Prostate gland (tissue), 2 donors: Measurements from ENCODE around the gene PRSS56. TPM values are rescaled to one million over a fixed set of nuclear protein-coding genes. Genes with fewer than 3 reads are reported as not detected.

Experiments
- DNase-seq: peaks from one replicate; pipeline ENCODE4 v3.0.0-alpha.2; 2019; ENCODE audit warnings: low spot score
- H3K27ac ChIP-seq, 2 donors: fragments of 200-600 bp; sonication (generic); 2 replicates each; pipeline ENCODE4 v1.5.1; 2017 to 2019
- H3K27me3 ChIP-seq: fragments of 200-600 bp; sonication (generic); replicated peaks from 2 replicates; pipeline ENCODE4 v1.5.1; 2019; ENCODE audit not compliant: insufficient read depth
- H3K36me3 ChIP-seq, 2 donors: fragments of 200-600 bp; sonication (generic); 1 replicate in 1 of 2; 2 replicates in 1 of 2; pipeline versions ENCODE4 v1.5.1 to v1.8.1; 2017 to 2019
- H3K4me1 ChIP-seq: fragments of 200-600 bp; sonication (generic); replicated peaks from 2 replicates; pipeline ENCODE4 v1.5.1; 2019
- H3K4me3 ChIP-seq, 2 donors: fragments of 200-600 bp; sonication (generic); 2 replicates each; pipeline ENCODE4 v1.5.1; 2017 to 2019
- H3K9me3 ChIP-seq: fragments of 200-600 bp; sonication (generic); 2 replicates; pipeline ENCODE4 v1.5.1; 2017
- POLR2A ChIP-seq: fragments of 450-650 bp; IDR thresholded peaks from one replicate; pipeline ENCODE4 v1.6.1; 2016; ENCODE audit warnings: antibody characterized with exemption, mild to moderate bottlenecking
- POLR2AphosphoS5 ChIP-seq: sonication (generic); formaldehyde crosslinking; IDR thresholded peaks from one replicate; pipeline ENCODE4 v1.6.1; 2017; ENCODE audit warnings: antibody characterized with exemption
- WGBS: methylation state at CpG from one replicate; pipeline ENCODE4 v1.1.5; 2018; 5-methylcytosine and 5-hydroxymethylcytosine counted together
- intact Hi-C: fragments of 100-400 bp; cut with DNase I; formaldehyde crosslinking; loops from one replicate; pipeline ENCODE4 v1.14.2; 2022
- total RNA-seq, 2 donors: library from RNA; depleted of rRNA; stranded (reverse); fragments of >200 nt; gene quantifications; one replicate each; pipeline ENCODE4 v1.1.0, GENCODE V29; 2016
- TF ChIP-seq, protein P1 (sequence below), 4 experiments: fragments of 200-600 bp in 2 of 4; fragments of 450-650 bp in 2 of 4; sonication (generic) in 2 of 4; IDR thresholded peaks; 1 replicate in 3 of 4; 2 replicates in 1 of 4; pipeline ENCODE4 v1.5.1; 2016 to 2019; ENCODE audit warnings: antibody characterized with exemption in 4 of 4, mild to moderate bottlenecking in 2 of 4, moderate library complexity in 2 of 4

The PRSS56 gene
- total RNA-seq, 2 donors from 2014 or later: not detected

DNA sequence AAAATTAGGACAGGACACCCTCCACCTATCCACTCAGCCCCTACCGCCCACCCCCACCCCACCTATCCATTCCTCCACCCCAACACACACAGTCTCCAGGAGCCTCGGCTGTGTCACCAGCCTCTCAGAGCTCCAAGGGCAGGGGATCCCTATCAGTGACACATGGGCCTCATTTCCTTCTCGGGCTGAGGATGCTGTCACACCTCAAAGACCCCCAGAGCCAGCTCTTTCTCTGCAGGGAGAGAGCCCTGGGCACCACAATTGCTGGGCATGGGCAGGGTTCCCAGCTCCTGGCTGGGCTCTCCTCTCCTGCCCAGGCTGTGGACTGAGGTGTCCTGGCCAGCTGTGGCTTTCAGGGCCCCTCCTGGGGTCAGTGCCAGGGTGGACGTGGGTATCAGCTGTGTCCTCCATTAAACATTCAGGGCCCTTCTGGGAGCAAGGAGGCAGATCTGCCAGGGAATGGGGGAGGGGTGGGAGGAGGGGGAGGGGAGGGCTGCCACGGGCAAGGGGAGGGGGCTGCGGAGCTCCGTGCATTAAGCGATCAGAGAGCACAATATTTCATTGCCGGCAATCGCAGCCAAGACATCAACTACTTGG is 18.3 kb upstream of the PRSS56 start:
- DNase-seq: no peak
- WGBS: 67% methylated on average over 10 of the region's 10 CpGs
- Histone ChIP-seq H3K36me3 (no peaks in the 10 kb centered on the region), H3K9me3 (no peaks in the 10 kb centered on the region), H3K27ac (no peak overlapping the region), H3K4me3 (no peak overlapping the region), H3K4me1 (no peaks in the 10 kb centered on the region), H3K27me3 (no peaks in the 10 kb centered on the region)
- TF ChIP-seq POLR2AphosphoS5: no peak
- TF ChIP-seq POLR2A: no peak
- TF ChIP-seq, protein P1, sequence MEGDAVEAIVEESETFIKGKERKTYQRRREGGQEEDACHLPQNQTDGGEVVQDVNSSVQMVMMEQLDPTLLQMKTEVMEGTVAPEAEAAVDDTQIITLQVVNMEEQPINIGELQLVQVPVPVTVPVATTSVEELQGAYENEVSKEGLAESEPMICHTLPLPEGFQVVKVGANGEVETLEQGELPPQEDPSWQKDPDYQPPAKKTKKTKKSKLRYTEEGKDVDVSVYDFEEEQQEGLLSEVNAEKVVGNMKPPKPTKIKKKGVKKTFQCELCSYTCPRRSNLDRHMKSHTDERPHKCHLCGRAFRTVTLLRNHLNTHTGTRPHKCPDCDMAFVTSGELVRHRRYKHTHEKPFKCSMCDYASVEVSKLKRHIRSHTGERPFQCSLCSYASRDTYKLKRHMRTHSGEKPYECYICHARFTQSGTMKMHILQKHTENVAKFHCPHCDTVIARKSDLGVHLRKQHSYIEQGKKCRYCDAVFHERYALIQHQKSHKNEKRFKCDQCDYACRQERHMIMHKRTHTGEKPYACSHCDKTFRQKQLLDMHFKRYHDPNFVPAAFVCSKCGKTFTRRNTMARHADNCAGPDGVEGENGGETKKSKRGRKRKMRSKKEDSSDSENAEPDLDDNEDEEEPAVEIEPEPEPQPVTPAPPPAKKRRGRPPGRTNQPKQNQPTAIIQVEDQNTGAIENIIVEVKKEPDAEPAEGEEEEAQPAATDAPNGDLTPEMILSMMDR (IDR thresholded peaks at IDR 0.05): no peak
- intact Hi-C loops: no loop called here

DNA sequence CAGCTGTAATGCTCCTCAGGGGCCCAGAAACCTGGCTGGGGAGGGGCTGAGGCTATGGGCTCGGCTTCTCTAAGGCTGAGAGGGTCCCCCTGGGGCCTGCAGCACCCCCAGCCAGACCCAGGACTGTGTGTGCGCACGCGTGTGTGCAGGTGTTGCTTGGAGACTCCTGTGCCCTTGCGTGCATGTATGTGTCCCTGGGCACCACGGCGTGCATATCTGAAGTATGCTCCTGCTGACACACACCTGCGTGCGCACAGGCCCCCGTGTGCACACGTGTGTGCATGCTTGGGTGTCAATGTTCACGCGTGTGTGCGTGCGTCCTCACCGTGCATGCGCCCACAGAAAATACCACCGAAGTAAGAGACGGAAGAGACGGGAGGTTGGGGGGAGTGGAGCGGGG is 17.7 kb upstream of the PRSS56 start:
- H3K9me3 ChIP-seq: no peaks in the 10 kb centered on the region
- peak overlapping the region in 1 of 2 donors; percentile 43 for H3K4me3 ChIP-seq
- no peaks in the 10 kb centered on the region for H3K27me3 ChIP-seq
- intact Hi-C loops: no loop called here
- no peak overlapping the region for H3K27ac ChIP-seq
- no peaks in the 10 kb centered on the region for H3K36me3 ChIP-seq
- TF ChIP-seq POLR2A (no peak), POLR2AphosphoS5 (no peak)
- TF ChIP-seq, protein P1 (IDR thresholded peaks at IDR 0.05): no peak
- 38% methylated on average over 18 of the region's 21 CpGs for WGBS
- H3K4me1 ChIP-seq: no peaks in the 10 kb centered on the region
- DNase-seq: no peak

DNA sequence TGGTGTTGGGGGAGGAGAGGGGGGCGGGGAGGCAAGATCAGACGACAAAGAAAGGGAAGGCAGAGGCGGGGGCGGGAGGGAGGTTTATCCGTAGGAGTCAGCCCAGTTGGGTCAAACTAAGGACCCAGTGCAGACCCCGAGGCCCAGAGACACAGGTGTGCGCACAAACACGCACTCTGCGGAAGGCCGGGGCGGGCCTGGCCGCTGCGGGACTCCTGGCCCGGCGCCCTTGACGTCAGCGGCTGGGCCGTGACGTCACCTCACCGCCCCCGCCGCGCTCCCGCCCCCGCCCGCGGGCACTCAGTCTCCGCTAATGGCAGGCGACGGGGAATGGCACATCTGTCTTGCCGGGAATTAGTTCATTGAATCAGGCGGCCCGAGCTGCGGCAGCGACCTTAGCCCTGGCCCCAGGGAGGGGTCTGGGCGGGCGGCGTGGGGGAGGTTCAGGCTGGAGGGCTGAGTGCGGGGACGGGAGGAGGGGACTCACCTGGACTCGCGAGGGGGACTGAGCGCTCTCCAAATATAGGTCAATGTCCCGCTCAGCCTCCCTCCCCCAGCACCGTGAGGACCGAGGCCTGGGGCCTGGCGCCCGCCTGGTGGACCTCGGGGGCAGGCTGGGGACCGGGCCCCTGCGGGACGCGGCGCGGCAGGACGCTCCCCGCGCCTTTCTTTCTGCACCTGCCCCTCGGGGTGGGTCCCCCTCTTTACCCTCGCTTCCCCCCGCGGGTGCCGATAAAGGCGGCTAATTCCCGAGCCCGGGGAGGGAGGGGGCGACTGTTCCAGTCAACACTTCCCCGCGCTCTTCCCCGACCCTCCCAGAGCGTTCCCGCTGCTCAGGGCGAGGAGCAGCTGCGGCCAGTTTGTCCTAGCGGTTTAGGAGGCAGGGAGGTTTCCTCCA is 17.0 kb upstream of the PRSS56 start:
- Histone ChIP-seq H3K27me3 (no peaks in the 10 kb centered on the region), H3K4me3 (peak overlapping the region; percentile 24 to 43), H3K9me3 (no peaks in the 10 kb centered on the region), H3K27ac (no peak overlapping the region), H3K36me3 (no peaks in the 10 kb centered on the region), H3K4me1 (no peaks in the 10 kb centered on the region)
- TF ChIP-seq, protein P1 (IDR thresholded peaks at IDR 0.05): no peak
- TF ChIP-seq POLR2A (no peak), POLR2AphosphoS5 (no peak)
- 1% methylated on average over 67 of the region's 75 CpGs for WGBS
- no peak for DNase-seq
- intact Hi-C loops: no loop called here

DNA sequence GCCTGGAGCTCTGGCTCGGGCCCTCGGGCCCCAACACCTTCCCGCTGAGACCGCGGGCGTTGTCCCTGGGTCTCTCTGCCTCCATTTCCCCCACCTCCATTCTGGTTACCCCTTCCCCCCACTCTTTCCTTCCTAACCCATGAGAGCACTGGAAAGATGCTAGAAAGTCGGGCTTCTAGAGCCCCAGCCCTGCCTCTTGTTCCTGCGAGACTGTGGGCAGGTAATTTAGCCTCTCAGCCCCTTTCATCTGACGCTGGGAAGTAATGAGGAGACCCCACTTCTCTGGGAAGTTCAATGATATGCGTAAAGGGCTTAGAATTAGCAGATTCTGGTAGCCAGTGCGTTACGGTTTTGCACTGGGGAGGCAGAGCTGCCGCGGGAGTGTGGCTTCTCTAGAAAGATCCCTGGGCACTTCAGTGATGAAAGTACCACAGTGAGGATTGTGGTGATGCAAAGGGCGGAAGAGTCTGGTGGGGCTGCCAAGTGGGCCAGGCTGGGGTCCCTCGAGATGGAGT is 16.3 kb upstream of the PRSS56 start:
- Histone ChIP-seq H3K27ac (no peak overlapping the region), H3K9me3 (no peaks in the 10 kb centered on the region), H3K4me3 (peak overlapping the region in 1 of 2 donors; percentile 43), H3K27me3 (no peaks in the 10 kb centered on the region), H3K4me1 (no peaks in the 10 kb centered on the region), H3K36me3 (no peaks in the 10 kb centered on the region)
- DNase-seq: no peak
- no peak for TF ChIP-seq POLR2AphosphoS5
- no peak for TF ChIP-seq POLR2A
- TF ChIP-seq, protein P1 (IDR thresholded peaks at IDR 0.05): no peak
- intact Hi-C loops: no loop called here
- 44% methylated on average over 16 of the region's 16 CpGs for WGBS
